ENCODE data around the gene GRIP1.

DNA sequence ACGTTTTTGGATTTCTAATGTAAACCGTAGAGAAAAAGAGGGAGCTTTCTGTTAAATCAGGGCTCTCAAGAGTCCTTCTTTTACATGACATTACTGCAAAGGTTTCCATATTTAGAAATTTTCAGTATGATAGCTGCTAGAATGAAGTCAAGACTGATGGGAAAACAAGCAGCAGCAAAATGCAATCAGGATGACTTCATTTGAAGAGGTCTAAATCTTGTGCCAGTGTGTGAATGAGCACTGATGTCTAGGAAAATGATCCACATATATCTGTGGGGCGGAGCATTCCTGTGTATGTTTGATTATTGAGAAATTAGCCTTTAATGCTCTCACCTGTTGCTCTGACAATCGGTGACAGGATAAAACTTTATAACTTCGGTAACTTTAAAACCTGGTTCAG lies 73.6 kb downstream of the GRIP1 start:
- TF ChIP-seq CTCF (IDR thresholded peaks at IDR 0.05; ENCODE audit: poor library complexity) (no peak), EZH2 (IDR thresholded peaks at IDR 0.05; ENCODE audit: borderline replicate concordance) (no peak)

Measured in hepatocyte (in vitro differentiated cells).